PFSK-1 (cell line): Measurements from ENCODE around the gene MARS2.

Experiments used
- FOXP2 ChIP-seq: optimal IDR thresholded peaks from 2 replicates; pipeline ENCODE3; 2011; ENCODE audit warnings: borderline replicate concordance, control low read depth, inconsistent platforms; ENCODE audit not compliant: insufficient read depth; ENCODE audit errors: extremely low read length, extremely low read depth
- POLR2AphosphoS5 ChIP-seq: IDR thresholded peaks from 2 replicates; pipeline ENCODE4 v1.6.1; 2012; ENCODE audit warnings: low read depth, mild to moderate bottlenecking, control low read depth, low read length, moderate library complexity
- REST ChIP-seq, 2 experiments: IDR thresholded peaks; 2 replicates each; pipeline versions ENCODE4 v1.6.1 to v1.8.0; 2011 to 2012; ENCODE audit warnings: low read depth in 2 of 2, low read length in 2 of 2, control low read depth in 1 of 2, inconsistent platforms in 1 of 2, mild to moderate bottlenecking in 1 of 2, moderate library complexity in 1 of 2; ENCODE audit not compliant: insufficient read depth in 1 of 2
- SIN3A ChIP-seq: IDR thresholded peaks from 2 replicates; pipeline ENCODE4 v1.6.1; 2012; ENCODE audit warnings: mild to moderate bottlenecking, low read length, moderate library complexity, borderline replicate concordance; ENCODE audit not compliant: insufficient read depth

GRCh38 chr2:197673606-197674005 is 31.6 kb upstream of the MARS2 start:
- TF ChIP-seq POLR2AphosphoS5 (no peak), FOXP2 (no peak), SIN3A (no peak), REST (IDR thresholded peaks at IDR 0.05; ENCODE audit: insufficient read depth in 1 of 2, low read depth in 2 of 2, low read length in 2 of 2) (no peak)
